MCF 10A (cell line): ENCODE results near the gene SMG6. TPM values are rescaled to one million over a fixed set of nuclear protein-coding genes. Genes with fewer than 3 reads are reported as not detected.

ENCODE experiments used
- BruUV-seq: library from RNA; stranded (reverse); fragments of 400-500 nt; replicated peaks from 2 replicates; lab custom pipeline; 2021; lab: Mats Ljungman, UMichigan
- CTCF ChIA-PET: fragments of 300-600 bp; sonication (Branson Sonifier 250); formaldehyde crosslinking; extraction: SDS; loops from one replicate; lab custom pipeline; 2021; ENCODE audit warnings: antibody characterized with exemption, inconsistent platforms; lab: Yijun Ruan, JAX
- POLR2A ChIA-PET: fragments of 300-600, 350-650 bp; sonication (Branson Sonifier 250); formaldehyde crosslinking; extraction: SDS; loops from one replicate; lab custom pipeline; 2020; ENCODE audit warnings: antibody characterized with exemption, inconsistent platforms; lab: Yijun Ruan, JAX
- DNase-seq: peaks from one replicate; pipeline ENCODE4 v3.0.0-alpha.2; 2018; ENCODE audit not compliant: unreplicated experiment
- H3K27ac Mint-ChIP-seq: one replicate; pipeline ENCODE4 v1.8.0; 2022; ENCODE audit warnings: mild to moderate bottlenecking, low read depth, mixed read lengths; ENCODE audit not compliant: unreplicated experiment
- H3K27me3 Mint-ChIP-seq: one replicate; pipeline ENCODE4 v1.8.0; 2022; ENCODE audit warnings: mixed read lengths; ENCODE audit not compliant: insufficient read depth, unreplicated experiment
- H3K36me3 Mint-ChIP-seq: one replicate; pipeline ENCODE4 v1.8.0; 2022; ENCODE audit warnings: mild to moderate bottlenecking, moderate library complexity, mixed read lengths; ENCODE audit not compliant: insufficient read depth, unreplicated experiment
- H3K4me1 Mint-ChIP-seq: one replicate; pipeline ENCODE4 v1.8.0; 2022; ENCODE audit warnings: mixed read lengths; ENCODE audit not compliant: insufficient read depth, unreplicated experiment
- H3K4me3 Mint-ChIP-seq: one replicate; pipeline ENCODE4 v1.8.0; 2022; ENCODE audit warnings: mild to moderate bottlenecking, moderate library complexity, mixed read lengths; ENCODE audit not compliant: unreplicated experiment
- H3K9me3 Mint-ChIP-seq: one replicate; pipeline ENCODE4 v1.8.0; 2022; ENCODE audit warnings: mixed read lengths; ENCODE audit not compliant: unreplicated experiment
- CTCF ChIP-seq: fragments of 200-600 bp; IDR thresholded peaks from one replicate; pipeline ENCODE4 v1.8.0; 2022; ENCODE audit warnings: antibody characterized with exemption, mild to moderate bottlenecking; ENCODE audit not compliant: unreplicated experiment
- intact Hi-C: fragments of 100-400 bp; cut with micrococcal nuclease; formaldehyde crosslinking; loops from 2 replicates; pipeline ENCODE4 v1.14.1; 2022
- total RNA-seq: library from RNA; stranded (reverse); gene quantifications from 2 replicates; pipeline ENCODE4 v1.2.3, GENCODE V29; 2022

Gene SMG6
- total RNA-seq, 1 experiment from 2014 or later = 17.0 TPM

GRCh38 chr17:2174468-2175293 is 128.9 kb downstream of the SMG6 start:
- DNase-seq = no peak
- no TSS peak for BruUV-seq
- Mint-ChIP-seq H3K36me3 (peaks cover 29% of the 10 kb centered on the region), H3K9me3 (no peaks in the 10 kb centered on the region), H3K4me3 (no peak overlapping the region), H3K27ac (no peak overlapping the region), H3K4me1 (no peaks in the 10 kb centered on the region), H3K27me3 (no peaks in the 10 kb centered on the region)
- POLR2A ChIA-PET = no interaction called here
- CTCF ChIA-PET = interaction anchor here (0.6 kb wide), 2 partner anchors 247 to 452 kb away, joined by 3 read pairs; no protein-coding TSS in a partner anchor
- no peak for TF ChIP-seq CTCF
- intact Hi-C loops = no loop called here

- Mint-ChIP-seq H3K27ac (no peak overlapping the region), H3K9me3 (no peaks in the 10 kb centered on the region), H3K4me1 (no peaks in the 10 kb centered on the region), H3K4me3 (no peak overlapping the region), H3K27me3 (no peaks in the 10 kb centered on the region), H3K36me3 (peaks cover 35% of the 10 kb centered on the region)
- no TSS peak for BruUV-seq
- DNase-seq = no peak
- ChIA-PET CTCF (no interaction called here), POLR2A (no interaction called here)
- no peak for TF ChIP-seq CTCF
- intact Hi-C loops = no loop called here
Measured at GRCh38 chr17:2174014-2174413, 129.6 kb downstream of the SMG6 start.

GRCh38 chr17:2172999-2173398 is 130.6 kb downstream of the SMG6 start:
- no peak for TF ChIP-seq CTCF
- Mint-ChIP-seq H3K27ac (peak overlapping the region; percentile 47), H3K9me3 (no peaks in the 10 kb centered on the region), H3K27me3 (no peaks in the 10 kb centered on the region), H3K4me3 (no peak overlapping the region), H3K36me3 (peaks cover 34% of the 10 kb centered on the region), H3K4me1 (no peaks in the 10 kb centered on the region)
- no TSS peak for BruUV-seq
- ChIA-PET CTCF (no interaction called here), POLR2A (no interaction called here)
- intact Hi-C loops = no loop called here
- no peak for DNase-seq

GRCh38 chr17:2172077-2172851 is 131.3 kb downstream of the SMG6 start:
- CTCF ChIA-PET = interaction anchor here (0.6 kb wide), 1 partner anchor 45 kb away, joined by 3 read pairs; no protein-coding TSS in a partner anchor
- H3K36me3 Mint-ChIP-seq = peaks cover 30% of the 10 kb centered on the region
- no peaks in the 10 kb centered on the region for H3K9me3 Mint-ChIP-seq
- intact Hi-C loops = no loop called here
- BruUV-seq = no TSS peak
- no peaks in the 10 kb centered on the region for H3K4me1 Mint-ChIP-seq
- POLR2A ChIA-PET = no interaction called here
- H3K27ac Mint-ChIP-seq = peak overlapping the region; percentile 47
- TF ChIP-seq CTCF = no peak
- DNase-seq = no peak
- H3K27me3 Mint-ChIP-seq = no peaks in the 10 kb centered on the region
- H3K4me3 Mint-ChIP-seq = no peak overlapping the region
